Measurements from ENCODE around the gene SRSF8.
"Not testable (repeated sequence)": the region's sequence is repeated elsewhere in the genome, so short reads cannot be mapped to it uniquely, and the experiment has no call there.

SRSF8 gene

GRCh38 chr11:95108159-95108611 lies 41.5 kb downstream of the SRSF8 start:
- H4K20me1 ChIP-seq (ENCODE audit: control insufficient read depth, insufficient read depth, low read depth, low read length), result no peaks in the 10 kb centered on the region
- H3K4me3 ChIP-seq (ENCODE audit: low read length), result no peak overlapping the region
- H3K9me3 ChIP-seq (ENCODE audit: control insufficient read depth, insufficient read depth, low read length), result no peaks in the 10 kb centered on the region
- H3K27me3 ChIP-seq (ENCODE audit: control insufficient read depth, low read length), result no peaks in the 10 kb centered on the region
- no peak for TF ChIP-seq EZH2phosphoT487 (IDR thresholded peaks at IDR 0.05; ENCODE audit: borderline replicate concordance, low read length)
- no peak for TF ChIP-seq CTCF (IDR thresholded peaks at IDR 0.05; ENCODE audit: low read depth, low read length, poor library complexity, severe bottlenecking)
- H3K27ac ChIP-seq (ENCODE audit: low read depth, low read length), result no peak overlapping the region
- no peaks in the 10 kb centered on the region; the same call in 1 of the 2 replicates for H3K79me2 ChIP-seq (ENCODE audit: control insufficient read depth, low read length)
- H3K9me2 ChIP-seq (replicated peaks; ENCODE audit: control insufficient read depth, low read length), result no peaks in the 10 kb centered on the region
- no peak overlapping the region for H3K4me2 ChIP-seq (ENCODE audit: low read length)
- peaks cover 7% of the 10 kb centered on the region for H3K4me1 ChIP-seq (ENCODE audit: control insufficient read depth, low read length)
- peaks cover 4% of the 10 kb centered on the region; the same call in 1 of the 2 replicates for H3K36me3 ChIP-seq (ENCODE audit: control insufficient read depth, low read length)
- H3F3A ChIP-seq (ENCODE audit: control insufficient read depth, insufficient read depth), result no peaks in the 10 kb centered on the region

DNA sequence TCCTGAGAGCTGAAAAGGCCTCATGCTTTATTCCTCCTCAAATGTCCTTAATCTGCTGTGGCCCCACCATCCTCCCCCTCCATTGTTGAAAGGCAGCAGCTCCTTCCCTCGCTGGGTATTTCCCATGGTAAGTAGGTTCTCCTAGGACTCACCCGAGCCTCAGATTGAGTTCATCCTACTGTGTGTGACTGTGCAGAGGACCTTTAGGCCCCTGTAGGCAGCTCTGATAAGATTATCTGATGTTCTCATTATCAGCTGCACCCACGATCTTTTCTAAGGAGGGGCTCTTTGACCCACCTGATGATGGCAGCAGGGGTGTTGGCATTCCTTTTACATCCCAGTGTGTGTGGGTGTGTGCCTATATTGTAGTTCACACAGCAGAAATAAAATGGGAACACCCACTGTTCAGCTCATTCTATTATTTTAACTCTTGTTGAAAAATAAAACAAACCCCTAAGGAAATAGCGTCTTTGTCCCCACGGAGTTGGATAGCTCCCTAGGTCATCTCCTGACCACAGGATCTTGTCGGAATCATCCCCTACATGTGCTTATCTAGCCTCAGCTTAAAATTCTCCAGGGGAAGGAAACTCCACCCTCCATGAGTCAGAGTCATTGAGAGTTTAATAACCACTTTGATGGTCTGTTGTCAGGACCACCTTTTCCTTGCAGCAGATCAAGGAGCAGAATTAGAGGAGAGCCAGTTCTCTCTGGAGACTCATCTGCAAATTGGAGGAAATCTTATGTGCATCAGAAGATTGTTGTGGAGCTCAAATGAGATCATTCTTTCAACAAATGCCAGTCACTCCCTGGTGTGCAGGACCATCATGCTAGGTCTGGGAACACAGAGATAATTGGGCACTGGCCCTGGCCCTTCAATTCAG lies 42.2 kb downstream of the SRSF8 start:
- Histone ChIP-seq H3F3A (ENCODE audit: control insufficient read depth, insufficient read depth) (no peaks in the 10 kb centered on the region), H3K4me3 (ENCODE audit: low read length) (no peak overlapping the region), H3K4me2 (ENCODE audit: low read length) (no peak overlapping the region), H3K36me3 (ENCODE audit: control insufficient read depth, low read length) (peaks cover 4% of the 10 kb centered on the region; the same call in 1 of the 2 replicates), H3K27ac (ENCODE audit: low read depth, low read length) (no peak overlapping the region), H3K4me1 (ENCODE audit: control insufficient read depth, low read length) (peaks cover 7% of the 10 kb centered on the region), H4K20me1 (ENCODE audit: control insufficient read depth, insufficient read depth, low read depth, low read length) (no peaks in the 10 kb centered on the region), H3K79me2 (ENCODE audit: control insufficient read depth, low read length) (peaks cover 4% of the 10 kb centered on the region; the same call in 1 of the 2 replicates), H3K9me3 (ENCODE audit: control insufficient read depth, insufficient read depth, low read length) (no peaks in the 10 kb centered on the region), H3K9me2 (replicated peaks; ENCODE audit: control insufficient read depth, low read length) (no peaks in the 10 kb centered on the region), H3K27me3 (ENCODE audit: control insufficient read depth, low read length) (no peaks in the 10 kb centered on the region)
- TF ChIP-seq EZH2phosphoT487 (IDR thresholded peaks at IDR 0.05; ENCODE audit: borderline replicate concordance, low read length) (no peak), CTCF (IDR thresholded peaks at IDR 0.05; ENCODE audit: low read depth, low read length, poor library complexity, severe bottlenecking) (no peak)

DNA sequence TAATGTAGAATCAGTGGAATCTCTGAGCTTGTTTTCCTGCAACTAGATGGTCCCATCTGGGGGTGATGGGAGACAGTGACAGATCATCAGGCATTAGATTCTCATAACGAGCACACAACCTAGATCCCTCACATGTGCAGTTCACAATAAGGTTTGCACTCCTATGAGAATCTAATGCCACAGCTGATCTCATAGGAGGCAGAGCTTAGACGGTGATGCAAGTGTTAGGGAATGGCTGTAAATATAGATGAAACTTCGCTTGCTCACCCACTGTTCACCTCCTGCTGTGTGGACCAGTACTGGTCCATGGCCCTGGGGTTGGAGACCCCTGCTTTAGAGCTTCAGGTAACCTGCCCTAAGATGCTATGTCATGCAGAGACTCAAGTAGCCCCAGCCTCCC lies 44.8 kb downstream of the SRSF8 start:
- H3K79me2 ChIP-seq (ENCODE audit: control insufficient read depth, low read length); H4K20me1 ChIP-seq (ENCODE audit: control insufficient read depth, insufficient read depth, low read depth, low read length); H3K9me2 ChIP-seq (replicated peaks; ENCODE audit: control insufficient read depth, low read length); H3K4me1 ChIP-seq (ENCODE audit: control insufficient read depth, low read length); H3K27me3 ChIP-seq (ENCODE audit: control insufficient read depth, low read length); H3K36me3 ChIP-seq (ENCODE audit: control insufficient read depth, low read length); H3K27ac ChIP-seq (ENCODE audit: low read depth, low read length); H3K4me2 ChIP-seq (ENCODE audit: low read length); H3K9me3 ChIP-seq (ENCODE audit: control insufficient read depth, insufficient read depth, low read length); H3K4me3 ChIP-seq (ENCODE audit: low read length); H3F3A ChIP-seq (ENCODE audit: control insufficient read depth, insufficient read depth): not testable (repeated sequence)

DNA sequence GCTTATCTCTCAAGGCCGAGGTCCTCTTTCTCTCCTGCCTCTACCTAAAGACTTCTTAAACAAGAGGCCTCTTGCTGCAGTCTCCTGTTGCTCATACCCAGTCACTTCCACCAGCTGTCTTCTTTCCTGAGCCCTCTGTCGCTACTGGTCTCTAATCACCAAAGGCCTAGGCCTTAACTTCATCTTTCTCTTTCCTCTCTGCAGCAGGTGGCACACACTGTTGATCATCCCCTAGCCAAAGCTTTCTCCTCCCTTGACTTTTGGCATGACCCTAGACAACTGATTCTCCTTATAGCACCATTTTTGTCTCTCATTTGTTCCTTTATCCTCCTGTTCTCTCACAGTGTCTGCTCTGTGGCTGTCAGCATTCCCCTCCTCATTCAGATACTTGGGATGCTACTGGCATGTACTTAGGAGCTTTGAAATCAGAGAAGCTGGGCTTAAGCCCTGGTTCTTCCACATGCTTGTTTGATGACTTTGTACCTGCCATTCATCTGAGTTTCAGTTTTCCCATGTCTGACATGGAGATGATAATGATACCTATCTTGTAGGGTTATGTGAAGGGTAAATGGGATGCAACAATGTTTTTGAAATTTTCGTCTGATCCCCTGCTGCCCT lies 45.3 kb downstream of the SRSF8 start:
- Histone ChIP-seq H3K9me3 (ENCODE audit: control insufficient read depth, insufficient read depth, low read length) (no peaks in the 10 kb centered on the region), H3K27ac (ENCODE audit: low read depth, low read length) (no peak overlapping the region), H3K4me1 (ENCODE audit: control insufficient read depth, low read length) (peaks cover 3% of the 10 kb centered on the region), H3K36me3 (ENCODE audit: control insufficient read depth, low read length) (peaks cover 4% of the 10 kb centered on the region; the same call in 1 of the 2 replicates), H3K4me2 (ENCODE audit: low read length) (no peak overlapping the region), H3K4me3 (ENCODE audit: low read length) (no peak overlapping the region), H4K20me1 (ENCODE audit: control insufficient read depth, insufficient read depth, low read depth, low read length) (no peaks in the 10 kb centered on the region), H3K79me2 (ENCODE audit: control insufficient read depth, low read length) (peaks cover 8% of the 10 kb centered on the region; the same call in 1 of the 2 replicates), H3F3A (ENCODE audit: control insufficient read depth, insufficient read depth) (no peaks in the 10 kb centered on the region), H3K27me3 (ENCODE audit: control insufficient read depth, low read length) (no peaks in the 10 kb centered on the region), H3K9me2 (replicated peaks; ENCODE audit: control insufficient read depth, low read length) (no peaks in the 10 kb centered on the region)
- no peak for TF ChIP-seq CTCF (IDR thresholded peaks at IDR 0.05; ENCODE audit: low read depth, low read length, poor library complexity, severe bottlenecking)
- no peak for TF ChIP-seq EZH2phosphoT487 (IDR thresholded peaks at IDR 0.05; ENCODE audit: borderline replicate concordance, low read length)

Data from DOHH2 (cell line).